Measurements from ENCODE around the gene LTBP1. TPM values are rescaled to one million over a fixed set of nuclear protein-coding genes. Genes with fewer than 3 reads are reported as not detected.

The LTBP1 gene
- total and polyA plus RNA-seq, 10 of the 15 experiments (the other 5 are each of a cell fraction or from before 2014, with no cell fraction given), result 0.01 to 0.28 (median 0.12) TPM; not detected in 2

GRCh38 chr2:33256162-33256755, 309.5 kb downstream of the LTBP1 start (continued):
- TF ChIP-seq ZBTB40 (IDR thresholded peaks at IDR 0.05; ENCODE audit: borderline replicate concordance) (no peak), HDGF (IDR thresholded peaks at IDR 0.05) (no peak), FOXM1 (IDR thresholded peaks at IDR 0.05; ENCODE audit: low read depth, low read length) (no peak)

GRCh38 chr2:33258387-33258786, 311.6 kb downstream of the LTBP1 start:
- ChIA-PET RAD21 (ENCODE audit: unreplicated experiment) (no interaction called here), SMC1A (ENCODE audit: uncharacterized antibody, unreplicated experiment) (no interaction called here), POLR2A (no interaction called here), CTCF (no interaction called here)
- no peaks in the 10 kb centered on the region for H3K36me3 ChIP-seq (ENCODE audit: control insufficient read depth in 2 of 2, insufficient read depth in 2 of 2, low read length in 1 of 2)
- no peak overlapping the region for H3K9ac ChIP-seq (ENCODE audit: control insufficient read depth, insufficient read depth, low read length)
- intact Hi-C loops (cut with micrococcal nuclease; ENCODE audit: unreplicated experiment) (no loop called here), in situ Hi-C loops (cut with MboI) (no loop called here)
- no peak overlapping the region for H3K4me3 ChIP-seq
- no peak overlapping the region for H2AFZ ChIP-seq (ENCODE audit: control insufficient read depth, low read depth, low read length)
- BruUV-seq (replicated peaks), result no TSS peak
- H4K20me1 ChIP-seq (ENCODE audit: control insufficient read depth, insufficient read depth), result no peaks in the 10 kb centered on the region
- H3K4me2 ChIP-seq (ENCODE audit: control insufficient read depth, insufficient read depth), result no peak overlapping the region
- H3K9me3 ChIP-seq (replicated peaks; ENCODE audit: control insufficient read depth, insufficient read depth, low read length), result no peaks in the 10 kb centered on the region
- no peak overlapping the region for H3K27ac ChIP-seq (ENCODE audit: control insufficient read depth, insufficient read depth)
- DNase-seq (ENCODE audit: low read depth, low spot score), result no peak
- no peak for FAIRE-seq
- no peaks in the 10 kb centered on the region for H3K4me1 ChIP-seq (ENCODE audit: control insufficient read depth, insufficient read depth, low read length)
- no peak for ATAC-seq
- no peaks in the 10 kb centered on the region for H3K79me2 ChIP-seq (ENCODE audit: control insufficient read depth, insufficient read depth, low read length)
- WGBS (ENCODE audit: insufficient coverage, insufficient replicate concordance, low lambda C conversion rate, missing lambda C conversion rate), result 48% methylated on average over 4 of the region's 4 CpGs
- H3K27me3 ChIP-seq (replicated peaks in 1 of 2; ENCODE audit: control insufficient read depth in 2 of 2, insufficient read depth in 2 of 2, low read length in 1 of 2), result no peaks in the 10 kb centered on the region; a peak in 1 of 4 replicates
- no peak for TF ChIP-seq MXI1 (IDR thresholded peaks at IDR 0.05; ENCODE audit: low read depth, low read length)
- TF ChIP-seq HDAC6 (IDR thresholded peaks at IDR 0.05; ENCODE audit: unreplicated experiment), result no peak
- no peak for TF ChIP-seq ATF2 (IDR thresholded peaks at IDR 0.05; ENCODE audit: low read length)
- TF ChIP-seq PRDM15 (CRISPR knock-in tag; IDR thresholded peaks at IDR 0.05), result no peak
- no peak for TF ChIP-seq CBX5 (IDR thresholded peaks at IDR 0.05; ENCODE audit: low read depth)
- no peak for TF ChIP-seq MYB (IDR thresholded peaks at IDR 0.05; ENCODE audit: borderline replicate concordance, low read depth, low read length)
- TF ChIP-seq CTCF (IDR thresholded peaks at IDR 0.05 in 2 of 3, conservative IDR thresholded peaks at IDR 0.05 in 1 of 3; ENCODE audit: control insufficient read depth in 2 of 3, extremely low read depth in 1 of 3, insufficient read depth in 1 of 3, low read depth in 3 of 3, low read length in 3 of 3), result no peak
- TF ChIP-seq CREB1 (IDR thresholded peaks at IDR 0.05; ENCODE audit: low read depth), result no peak

Data from GM12878 (cell line).